Transverse colon (tissue), 4 donors: ENCODE data around the gene KIF1A. TPM values are rescaled to one million over a fixed set of nuclear protein-coding genes. Genes with fewer than 3 reads are reported as not detected.

ENCODE experiments used
- DNase-seq: peaks from one replicate; pipeline ENCODE4 v3.0.0-alpha.2; 2019
- H3K27ac ChIP-seq, 4 donors: fragments of 200-600 bp; sonication (generic); 2 replicates each; pipeline ENCODE4 v1.5.1; 2016 to 2018; ENCODE audit warnings: inconsistent platforms in 4 of 4
- H3K27me3 ChIP-seq: fragments of 200-600 bp; sonication (generic); 2 replicates; pipeline ENCODE4 v1.5.1; 2017; ENCODE audit warnings: inconsistent platforms
- H3K36me3 ChIP-seq, 4 donors: fragments of 200-600 bp; sonication (generic); 2 replicates each; pipeline ENCODE4 v1.5.1; 2017 to 2019; ENCODE audit warnings: inconsistent platforms in 4 of 4
- H3K4me1 ChIP-seq, 4 donors: fragments of 200-600 bp; sonication (generic); 2 replicates each; pipeline ENCODE4 v1.5.1; 2017 to 2020; ENCODE audit warnings: inconsistent platforms in 4 of 4
- H3K4me3 ChIP-seq, 4 donors: fragments of 200-600 bp; sonication (generic); 1 replicate in 1 of 4; 2 replicates in 3 of 4; pipeline versions ENCODE4 v1.5.1 to v1.6.1; 2017 to 2019; ENCODE audit warnings: inconsistent platforms in 4 of 4
- H3K9me3 ChIP-seq, 2 donors: fragments of 200-600 bp; sonication (generic); 2 replicates each; pipeline ENCODE4 v1.5.1; 2017 to 2019; ENCODE audit warnings: inconsistent platforms in 2 of 2
- CTCF ChIP-seq, 5 experiments: fragments of 200-600 bp in 3 of 5; fragments of 450-650 bp in 2 of 5; sonication (generic) in 3 of 5; IDR thresholded peaks; 1 replicate in 2 of 5; 2 replicates in 3 of 5; pipeline ENCODE4 v1.5.1; 2016 to 2017; ENCODE audit warnings: antibody characterized with exemption in 5 of 5, inconsistent platforms in 3 of 5, mild to moderate bottlenecking in 2 of 5, moderate library complexity in 1 of 5
- EP300 ChIP-seq: sonication (generic); formaldehyde crosslinking; IDR thresholded peaks from one replicate; pipeline ENCODE4 v1.6.1; 2017; ENCODE audit warnings: antibody characterized with exemption, low read depth
- POLR2A ChIP-seq: fragments of 450-650 bp; IDR thresholded peaks from one replicate; pipeline ENCODE4 v1.6.1; 2016; ENCODE audit warnings: antibody characterized with exemption, mild to moderate bottlenecking, moderate library complexity
- POLR2AphosphoS5 ChIP-seq, 3 donors: sonication (generic); formaldehyde crosslinking; IDR thresholded peaks; one replicate each; pipeline ENCODE4 v1.6.1; 2016; ENCODE audit warnings: antibody characterized with exemption in 3 of 3
- WGBS, 2 donors: methylation state at CpG; one replicate each; pipeline ENCODE4 v1.1.5; 2018; ENCODE audit warnings: low coverage in 1 of 2; 5-methylcytosine and 5-hydroxymethylcytosine counted together
- in situ Hi-C, 4 donors: fragments of 200-750 bp; cut with MboI; loops; one replicate each; pipeline versions ENCODE4 v1.15.0 to v1.15.1; 2017; ENCODE audit warnings: low sequenced_read_pairs in 3 of 4, low pct_ligation_motif_present in 1 of 4, low pct_unique_long_range_greater_than_20kb in 1 of 4
- intact Hi-C: fragments of 100-400 bp; cut with DNase I; formaldehyde crosslinking; loops from one replicate; pipeline ENCODE4 v1.15.1; 2023; ENCODE audit warnings: low total_unique reads
- total RNA-seq, 4 donors: library from RNA; depleted of rRNA; stranded (reverse); fragments of >200 nt; gene quantifications; one replicate each; pipeline ENCODE4 v1.1.0, GENCODE V29; 2016

Gene KIF1A
- total RNA-seq, 4 donors from 2014 or later, result 0.40 to 3.4 (median 2.9) TPM

- peaks cover 11% of the 10 kb centered on the region for H3K27me3 ChIP-seq
- 78% methylated on average over 22 of the region's 23 CpGs; no CpG with 5 or more reads in 1 of the 2 donors for WGBS, 2 donors
These were observed 32.2 kb downstream of the KIF1A start for GRCh38 chr2:240787521-240788472.

GRCh38 chr2:240786871-240787311, 33.1 kb downstream of the KIF1A start:
- TF ChIP-seq EP300 (no peak), POLR2AphosphoS5 (IDR thresholded peaks at IDR 0.05) (no peak), POLR2A (no peak), CTCF (IDR thresholded peaks at IDR 0.05) (no peak)
- Histone ChIP-seq H3K27me3 (peaks cover 15% of the 10 kb centered on the region), H3K4me3 (no peak overlapping the region), H3K36me3 (no peaks in the 10 kb centered on the region), H3K4me1 (no peaks in the 10 kb centered on the region), H3K9me3 (no peaks in the 10 kb centered on the region), H3K27ac (no peak overlapping the region)
- WGBS, 2 donors, result 74% methylated on average over 17 of the region's 17 CpGs; no CpG with 5 or more reads in 1 of the 2 donors
- intact Hi-C loops (no loop called here), in situ Hi-C loops (no loop called here)
- no peak for DNase-seq

More at GRCh38 chr2:240787521-240788472, 32.2 kb downstream of the KIF1A start:
- Histone ChIP-seq H3K36me3 (no peaks in the 10 kb centered on the region), H3K27ac (no peak overlapping the region), H3K4me3 (no peak overlapping the region), H3K4me1 (no peaks in the 10 kb centered on the region), H3K9me3 (no peaks in the 10 kb centered on the region)
- in situ Hi-C loops (no loop called here), intact Hi-C loops (no loop called here)
- no peak for TF ChIP-seq POLR2AphosphoS5 (IDR thresholded peaks at IDR 0.05)
- no peak for TF ChIP-seq POLR2A
- no peak for TF ChIP-seq EP300
- TF ChIP-seq CTCF (IDR thresholded peaks at IDR 0.05), result no peak
- no peak for DNase-seq

GRCh38 chr2:240786355-240786841, 33.6 kb downstream of the KIF1A start:
- WGBS, 2 donors, result 74% methylated on average over 8 of the region's 8 CpGs; no CpG with 5 or more reads in 1 of the 2 donors
- no peaks in the 10 kb centered on the region for H3K9me3 ChIP-seq
- in situ Hi-C loops (no loop called here), intact Hi-C loops (no loop called here)
- peaks cover 15% of the 10 kb centered on the region for H3K27me3 ChIP-seq
- DNase-seq, result no peak
- no peak overlapping the region for H3K27ac ChIP-seq
- H3K36me3 ChIP-seq, result no peaks in the 10 kb centered on the region
- TF ChIP-seq POLR2A, result no peak
- TF ChIP-seq EP300, result no peak
- no peak for TF ChIP-seq POLR2AphosphoS5 (IDR thresholded peaks at IDR 0.05)
- TF ChIP-seq CTCF (IDR thresholded peaks at IDR 0.05), result no peak
- H3K4me1 ChIP-seq, result no peaks in the 10 kb centered on the region
- no peak overlapping the region for H3K4me3 ChIP-seq

GRCh38 chr2:240785424-240786335, 34.3 kb downstream of the KIF1A start:
- Histone ChIP-seq H3K27ac (no peak overlapping the region), H3K4me3 (no peak overlapping the region), H3K27me3 (peaks cover 15% of the 10 kb centered on the region), H3K4me1 (no peaks in the 10 kb centered on the region), H3K36me3 (no peaks in the 10 kb centered on the region), H3K9me3 (no peaks in the 10 kb centered on the region)
- in situ Hi-C loops, result no loop called here
- WGBS, 2 donors, result 71 to 100% methylated on average over 2 to 17 of the region's 25 CpGs
- no peak for DNase-seq
- TF ChIP-seq POLR2AphosphoS5 (IDR thresholded peaks at IDR 0.05) (no peak), CTCF (IDR thresholded peaks at IDR 0.05) (no peak), EP300 (no peak), POLR2A (no peak)
- intact Hi-C loops, result no loop called here
